HG03342 (cell line): ENCODE measurements around the gene B3GALT5.

Experiments
- ATAC-seq: cut with Tn5 transposase; IDR thresholded peaks from one replicate; pipeline ENCODE4 v1.9.1; 2021; ENCODE audit warnings: mild to moderate bottlenecking, moderate library complexity; ENCODE audit not compliant: unreplicated experiment

The B3GALT5 gene

DNA sequence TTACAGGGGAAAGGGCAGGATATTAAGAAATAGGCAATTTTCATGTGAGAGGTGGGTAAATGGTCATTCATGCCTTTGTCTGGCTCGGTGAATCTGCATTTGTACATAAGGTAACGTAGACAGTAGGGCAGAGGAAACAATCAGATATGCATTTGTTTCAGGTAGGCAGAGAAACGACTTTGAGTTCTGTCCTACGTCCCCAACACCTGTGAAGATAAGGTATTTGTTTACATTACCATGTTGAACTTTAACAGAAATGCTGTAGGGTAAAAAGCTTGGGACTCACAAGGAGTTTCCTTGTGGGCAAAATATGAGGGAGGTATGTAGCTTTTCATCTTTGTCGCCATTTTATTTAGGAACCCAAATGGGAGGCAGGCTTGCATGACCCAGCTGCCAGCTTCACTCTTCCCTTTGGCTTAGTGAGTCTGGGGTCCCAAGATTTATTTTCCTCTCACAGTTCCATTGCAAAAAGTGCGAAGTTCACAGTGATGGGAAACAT, 31.4 kb downstream of the B3GALT5 start:
- ATAC-seq: no peak

- ATAC-seq: no peak
Measured at GRCh38 chr21:39645331-39645730, 32.6 kb downstream of the B3GALT5 start.

DNA sequence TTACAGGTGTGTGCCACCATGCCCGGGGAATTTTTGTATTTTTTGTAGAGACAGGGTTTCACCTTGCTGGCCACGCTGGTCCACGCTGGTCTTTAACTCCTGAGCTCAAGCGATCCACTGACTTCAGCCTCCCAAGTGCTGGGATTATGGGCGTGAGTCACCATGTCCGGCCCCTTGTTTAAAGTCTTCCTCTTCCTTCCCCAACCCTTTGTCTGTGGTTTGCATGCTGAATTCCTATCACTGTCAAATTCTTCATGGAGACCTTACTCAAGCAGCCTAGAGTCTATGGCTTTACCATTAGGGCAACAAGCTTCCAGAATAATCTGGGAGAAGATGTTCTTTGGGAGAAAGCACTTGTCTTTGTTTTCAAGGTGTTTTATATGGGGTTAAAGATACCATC, 34.7 kb downstream of the B3GALT5 start:
- no peak for ATAC-seq

DNA sequence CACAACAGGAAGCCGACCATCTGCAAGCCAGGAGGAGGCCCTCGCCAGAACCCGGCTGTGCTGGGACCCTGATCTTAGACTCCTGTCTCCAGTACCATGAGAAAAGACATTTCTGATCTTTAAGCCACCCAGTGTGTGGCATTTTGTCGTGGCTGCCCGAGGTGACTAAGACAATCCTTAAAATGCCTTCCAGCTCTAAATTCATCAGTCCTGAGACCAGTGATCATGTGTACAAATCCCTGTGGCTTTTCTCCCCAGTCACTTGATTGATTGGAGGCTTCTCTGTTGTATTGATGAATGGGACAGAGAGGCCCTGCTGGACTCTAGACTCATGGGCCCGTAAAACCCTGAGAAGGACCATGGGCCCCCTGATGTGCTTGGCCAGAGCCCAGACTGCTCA, 36.1 kb downstream of the B3GALT5 start:
- no peak for ATAC-seq

- ATAC-seq: no peak
Measured at GRCh38 chr21:39649526-39649925, 36.8 kb downstream of the B3GALT5 start.

DNA sequence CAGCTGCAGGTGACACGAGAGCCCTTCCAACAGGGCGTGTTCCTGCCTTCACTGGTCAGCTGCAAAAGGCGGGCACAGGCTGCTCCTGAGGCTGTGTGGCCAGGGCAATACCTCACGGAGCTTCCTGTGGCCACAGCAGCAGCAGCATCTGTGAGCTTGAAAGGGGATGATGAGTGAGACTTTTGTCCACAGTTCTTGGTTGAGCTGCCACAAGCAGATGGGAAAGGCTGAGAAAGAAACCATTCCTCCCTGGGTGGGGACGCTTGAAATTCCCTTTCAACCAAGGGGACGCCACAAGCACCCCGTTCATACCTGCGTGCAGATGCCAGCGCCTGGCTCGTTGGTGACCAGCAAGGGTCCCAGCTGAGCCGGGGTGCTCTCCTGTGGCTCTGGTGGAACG, 37.6 kb downstream of the B3GALT5 start:
- no peak for ATAC-seq

- no peak for ATAC-seq
Measured at GRCh38 chr21:39650801-39651200, 38.1 kb downstream of the B3GALT5 start.

- no peak for ATAC-seq
Measured at GRCh38 chr21:39651206-39651605, 38.5 kb downstream of the B3GALT5 start.

DNA sequence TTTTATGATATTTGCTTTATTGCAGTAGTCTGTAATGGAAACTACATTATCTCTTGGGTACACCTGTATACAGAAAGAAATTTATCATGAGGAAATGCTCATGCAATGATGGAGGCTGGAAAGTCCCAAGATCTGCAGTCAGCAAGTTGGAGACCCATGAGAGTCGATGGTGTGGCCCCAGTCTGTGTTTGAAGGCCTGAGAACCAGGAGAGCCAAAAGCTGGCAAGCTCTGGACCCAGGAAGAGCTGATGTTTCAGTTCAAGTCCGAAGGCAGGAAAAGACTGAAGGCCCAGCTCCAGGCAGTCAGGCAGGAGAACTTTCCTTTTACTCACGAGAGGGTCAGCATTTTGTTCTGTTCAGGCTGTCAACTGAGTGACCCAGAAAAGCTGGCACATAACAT, 42.2 kb downstream of the B3GALT5 start:
- no peak for ATAC-seq

- ATAC-seq: no peak
Measured at GRCh38 chr21:39655589-39655988, 42.8 kb downstream of the B3GALT5 start.

- no peak for ATAC-seq
Measured at GRCh38 chr21:39656209-39656608, 43.5 kb downstream of the B3GALT5 start.

- no peak for ATAC-seq
Measured at GRCh38 chr21:39657091-39657689, 44.5 kb downstream of the B3GALT5 start.

- no peak for ATAC-seq
Measured at GRCh38 chr21:39658066-39658465, 45.3 kb downstream of the B3GALT5 start.

DNA sequence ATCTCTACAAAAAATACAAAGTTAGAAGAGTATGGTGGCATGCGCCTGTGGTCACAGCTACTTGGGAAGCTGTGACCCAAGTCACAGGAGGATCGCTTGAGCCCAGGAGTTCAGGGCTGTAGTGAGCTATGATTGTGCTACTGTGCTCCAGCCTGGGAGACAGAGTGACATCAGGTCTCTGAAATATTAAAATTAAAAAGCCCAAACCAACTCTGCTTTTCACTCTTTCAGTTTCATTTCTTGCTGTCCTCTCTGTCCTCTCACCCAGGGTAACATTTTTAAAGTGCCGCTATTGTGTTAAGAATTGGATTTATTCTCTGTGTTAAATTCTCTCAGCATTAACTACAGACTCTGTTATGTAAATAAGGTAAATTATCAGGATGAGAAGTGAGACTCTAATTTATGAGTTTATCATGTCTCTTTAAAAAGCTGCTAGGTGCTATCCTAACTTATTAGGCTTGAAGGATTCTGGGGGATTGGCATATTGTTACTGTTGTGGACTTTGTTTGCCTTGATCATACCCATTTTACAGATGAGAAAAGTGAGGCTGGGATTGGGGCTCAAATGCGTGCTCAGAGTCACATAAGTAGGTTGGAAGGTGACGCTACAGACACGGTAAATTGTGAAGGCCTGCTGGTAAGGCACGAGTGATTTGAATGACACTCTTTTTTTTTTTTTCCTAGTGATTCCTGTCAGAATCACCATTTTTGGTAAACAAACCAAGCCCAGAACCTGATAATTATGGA, 46.5 kb downstream of the B3GALT5 start:
- no peak for ATAC-seq

DNA sequence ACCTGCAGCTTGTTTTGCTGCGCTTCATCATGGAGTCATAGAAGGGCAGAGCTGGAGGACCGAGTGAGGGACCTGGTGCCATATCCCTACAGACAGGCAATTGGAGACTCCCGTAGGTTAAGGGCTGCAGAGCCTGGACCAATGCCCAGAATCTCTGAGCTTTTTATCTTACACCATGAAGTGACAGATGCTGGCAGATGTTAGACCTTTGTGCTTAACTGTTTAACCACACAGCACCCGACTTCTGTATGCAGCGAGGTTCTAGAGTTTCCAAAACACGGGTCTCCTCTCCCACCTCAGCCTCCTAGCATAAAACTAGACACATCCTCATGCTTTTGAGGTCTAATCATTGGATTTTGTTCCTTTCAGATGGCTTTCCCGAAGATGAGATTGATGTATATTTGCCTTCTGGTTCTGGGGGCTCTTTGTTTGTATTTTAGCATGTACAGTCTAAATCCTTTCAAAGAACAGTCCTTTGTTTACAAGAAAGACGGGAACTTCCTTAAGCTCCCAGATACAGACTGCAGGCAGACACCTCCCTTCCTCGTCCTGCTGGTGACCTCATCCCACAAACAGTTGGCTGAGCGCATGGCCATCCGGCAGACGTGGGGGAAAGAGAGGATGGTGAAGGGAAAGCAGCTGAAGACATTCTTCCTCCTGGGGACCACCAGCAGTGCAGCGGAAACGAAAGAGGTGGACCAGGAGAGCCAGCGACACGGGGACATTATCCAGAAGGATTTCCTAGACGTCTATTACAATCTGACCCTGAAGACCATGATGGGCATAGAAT, 47.6 kb downstream of the B3GALT5 start:
- ATAC-seq: no peak

GRCh38 chr21:39661121-39661520, 48.4 kb downstream of the B3GALT5 start:
- ATAC-seq: no peak

DNA sequence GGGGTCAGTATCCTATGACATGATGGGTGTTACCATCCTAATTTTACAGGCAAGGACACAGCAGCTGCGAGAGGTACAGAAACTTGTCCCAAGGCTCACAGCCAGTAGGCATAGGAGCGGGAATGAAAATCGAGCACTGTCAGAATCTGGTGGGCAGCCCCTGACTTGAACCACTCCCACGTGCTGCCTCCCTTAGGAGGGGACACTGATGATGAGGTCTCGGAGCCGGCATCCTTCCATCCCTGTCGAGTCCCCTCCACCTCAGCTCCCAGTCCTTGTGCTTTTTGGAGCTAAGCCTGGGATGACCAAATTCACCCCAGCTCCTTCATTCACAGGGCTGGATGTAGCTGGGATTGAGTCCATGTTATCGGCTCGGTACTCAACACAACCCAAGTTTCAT, 49.0 kb downstream of the B3GALT5 start:
- ATAC-seq: no peak

GRCh38 chr21:39662411-39662953, 49.7 kb downstream of the B3GALT5 start:
- ATAC-seq: no peak

GRCh38 chr21:39663066-39663465, 50.3 kb downstream of the B3GALT5 start:
- ATAC-seq: no peak

- no peak for ATAC-seq
Measured at GRCh38 chr21:39663742-39664492, 51.2 kb downstream of the B3GALT5 start.

GRCh38 chr21:39664586-39664985, 51.8 kb downstream of the B3GALT5 start:
- no peak for ATAC-seq
